HFFc6 (cell line): ENCODE results near the gene NGB. TPM values are rescaled to one million over a fixed set of nuclear protein-coding genes. Genes with fewer than 3 reads are reported as not detected.

Experiments used
- DNase-seq: peaks from one replicate; pipeline ENCODE4 v3.0.0-alpha.2; 2018
- H3K27ac Mint-ChIP-seq: 2 replicates; pipeline ENCODE4 v1.8.0; 2020; ENCODE audit warnings: mild to moderate bottlenecking, mixed read lengths
- H3K27me3 Mint-ChIP-seq: 2 replicates; pipeline ENCODE4 v1.8.0; 2021; ENCODE audit warnings: mild to moderate bottlenecking, moderate library complexity, mixed read lengths; ENCODE audit not compliant: insufficient read depth
- H3K36me3 Mint-ChIP-seq: 2 replicates; pipeline ENCODE4 v1.8.0; 2021; ENCODE audit warnings: low read depth, mixed read lengths
- H3K4me1 Mint-ChIP-seq: 2 replicates; pipeline ENCODE4 v1.8.0; 2020; ENCODE audit warnings: low read depth, mixed read lengths
- H3K4me3 Mint-ChIP-seq: 2 replicates; pipeline ENCODE4 v1.8.0; 2020; ENCODE audit warnings: mild to moderate bottlenecking, moderate library complexity, mixed read lengths
- H3K9me3 Mint-ChIP-seq: 2 replicates; pipeline ENCODE4 v1.8.0; 2020; ENCODE audit warnings: mild to moderate bottlenecking, mixed read lengths
- CTCF ChIP-seq: fragments of 200-600 bp; sonication (generic); IDR thresholded peaks from 2 replicates; pipeline ENCODE4 v1.5.0; 2021; ENCODE audit warnings: antibody characterized with exemption, mild to moderate bottlenecking
- microRNA-seq: library from miRNA; unstranded; fragments of <30 nt; microRNA quantifications from one replicate; pipeline ENCODE4, GENCODE V29; 2019
- total RNA-seq, 6 experiments: library from RNA; stranded (reverse); fragmentation: NEBNext Ultra II Directional; extraction: Animal tissue kit (Norgen Biotek cat#: 25700); gene quantifications; 2 replicates in 1 of 6; 3 replicates in 5 of 6; pipeline ENCODE4 v1.2.3, GENCODE V29; 2021

Gene NGB
- total RNA-seq, 6 experiments from 2014 or later, result not detected

DNA sequence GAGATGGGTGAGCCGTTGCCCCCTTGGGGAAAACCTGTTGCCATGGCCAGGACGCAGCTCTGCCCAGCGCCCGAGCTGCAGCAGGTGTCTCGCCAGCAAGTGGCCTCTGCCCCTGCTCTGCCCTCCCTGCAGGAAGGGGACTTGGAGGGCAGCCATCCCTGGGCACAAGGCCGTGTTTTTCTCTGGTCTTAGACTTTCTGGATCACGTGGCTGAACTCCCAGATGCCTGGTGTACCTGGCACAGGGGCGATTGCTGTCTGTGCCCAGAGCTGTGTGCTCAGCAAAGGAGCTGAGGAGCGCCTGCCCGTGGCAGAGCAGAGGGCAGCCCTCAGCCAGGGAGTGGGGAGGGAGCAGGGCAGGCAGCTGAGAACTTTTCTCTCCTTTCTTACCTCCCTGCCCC lies 51.4 kb downstream of the NGB start:
- no peak for TF ChIP-seq CTCF
- Mint-ChIP-seq H3K9me3 (no peaks in the 10 kb centered on the region), H3K4me3 (no peak overlapping the region), H3K27me3 (peaks cover 30% of the 10 kb centered on the region), H3K4me1 (no peaks in the 10 kb centered on the region), H3K36me3 (no peaks in the 10 kb centered on the region), H3K27ac (no peak overlapping the region)
- no peak for DNase-seq

GRCh38 chr14:77217551-77217950 lies 53.5 kb downstream of the NGB start:
- no peaks in the 10 kb centered on the region for H3K4me1 Mint-ChIP-seq
- no peak for TF ChIP-seq CTCF
- H3K36me3 Mint-ChIP-seq, result no peaks in the 10 kb centered on the region
- no peak overlapping the region for H3K27ac Mint-ChIP-seq
- peaks cover 33% of the 10 kb centered on the region for H3K27me3 Mint-ChIP-seq
- no peak for DNase-seq
- no peaks in the 10 kb centered on the region for H3K9me3 Mint-ChIP-seq
- no peak overlapping the region for H3K4me3 Mint-ChIP-seq

Small RNA genes lying within 50 kb of the gene (microRNA-seq; reads per million reads assigned to microRNA genes)
- not detected for gene MIR1260A

Other genes starting within 250 kb of the NGB start
- gene IRF2BPL, start 242.5 kb downstream of the NGB start, total RNA-seq, result 10 to 100 TPM; 37.1 to 46.3 (median 38.3) TPM
- 10 to 100 TPM in 4 of 6 experiments, 1 to 10 TPM in 2; 9.1 to 12.5 (median 11.5) TPM for gene CIPC, start 172.9 kb downstream of the NGB start, total RNA-seq
- gene ZDHHC22, start 129.4 kb downstream of the NGB start, total RNA-seq, result not detected
- under 1 TPM in 1 of 6 experiments, not detected in 5; 0.05 TPM for gene TMEM63C, start 89.4 kb downstream of the NGB start, total RNA-seq
- gene POMT2, start 49.7 kb upstream of the NGB start, total RNA-seq, result 10 to 100 TPM; 21.7 to 39.0 (median 27.5) TPM
- gene GSTZ1, start 49.8 kb upstream of the NGB start, total RNA-seq, result 10 to 100 TPM in 5 of 6 experiments, 1 to 10 TPM in 1; 9.3 to 15.0 (median 10.3) TPM
- gene TMED8, start 105.9 kb upstream of the NGB start, total RNA-seq, result 1 to 10 TPM; 5.7 to 7.0 (median 6.6) TPM
- gene SAMD15, start 106.2 kb upstream of the NGB start, total RNA-seq, result 1 to 10 TPM in 5 of 6 experiments, under 1 TPM in 1; 0.83 to 1.7 (median 1.3) TPM
- gene NOXRED1, start 152.3 kb upstream of the NGB start, total RNA-seq, result under 1 TPM in 3 of 6 experiments, not detected in 3; 0.09 to 0.33 (median 0.25) TPM
- gene VIPAS39, start 186.4 kb upstream of the NGB start, total RNA-seq, result 10 to 100 TPM; 14.2 to 17.4 (median 15.3) TPM
- 100 to 1,000 TPM; 155 to 219 (median 178) TPM for gene AHSA1, start 186.9 kb upstream of the NGB start, total RNA-seq
- under 1 TPM in 1 of 6 experiments, not detected in 5; 0.10 TPM for gene ISM2, start 227.6 kb upstream of the NGB start, total RNA-seq